ENCODE data around the gene ZW10. TPM values are rescaled to one million over a fixed set of nuclear protein-coding genes. Genes with fewer than 3 reads are reported as not detected.
"Not testable (repeated sequence)": the region's sequence is repeated elsewhere in the genome, so short reads cannot be mapped to it uniquely, and the experiment has no call there.

ZW10 gene, protein sequence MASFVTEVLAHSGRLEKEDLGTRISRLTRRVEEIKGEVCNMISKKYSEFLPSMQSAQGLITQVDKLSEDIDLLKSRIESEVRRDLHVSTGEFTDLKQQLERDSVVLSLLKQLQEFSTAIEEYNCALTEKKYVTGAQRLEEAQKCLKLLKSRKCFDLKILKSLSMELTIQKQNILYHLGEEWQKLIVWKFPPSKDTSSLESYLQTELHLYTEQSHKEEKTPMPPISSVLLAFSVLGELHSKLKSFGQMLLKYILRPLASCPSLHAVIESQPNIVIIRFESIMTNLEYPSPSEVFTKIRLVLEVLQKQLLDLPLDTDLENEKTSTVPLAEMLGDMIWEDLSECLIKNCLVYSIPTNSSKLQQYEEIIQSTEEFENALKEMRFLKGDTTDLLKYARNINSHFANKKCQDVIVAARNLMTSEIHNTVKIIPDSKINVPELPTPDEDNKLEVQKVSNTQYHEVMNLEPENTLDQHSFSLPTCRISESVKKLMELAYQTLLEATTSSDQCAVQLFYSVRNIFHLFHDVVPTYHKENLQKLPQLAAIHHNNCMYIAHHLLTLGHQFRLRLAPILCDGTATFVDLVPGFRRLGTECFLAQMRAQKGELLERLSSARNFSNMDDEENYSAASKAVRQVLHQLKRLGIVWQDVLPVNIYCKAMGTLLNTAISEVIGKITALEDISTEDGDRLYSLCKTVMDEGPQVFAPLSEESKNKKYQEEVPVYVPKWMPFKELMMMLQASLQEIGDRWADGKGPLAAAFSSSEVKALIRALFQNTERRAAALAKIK
- 10 to 100 TPM; 17.3 to 20.8 TPM for total RNA-seq

DNA sequence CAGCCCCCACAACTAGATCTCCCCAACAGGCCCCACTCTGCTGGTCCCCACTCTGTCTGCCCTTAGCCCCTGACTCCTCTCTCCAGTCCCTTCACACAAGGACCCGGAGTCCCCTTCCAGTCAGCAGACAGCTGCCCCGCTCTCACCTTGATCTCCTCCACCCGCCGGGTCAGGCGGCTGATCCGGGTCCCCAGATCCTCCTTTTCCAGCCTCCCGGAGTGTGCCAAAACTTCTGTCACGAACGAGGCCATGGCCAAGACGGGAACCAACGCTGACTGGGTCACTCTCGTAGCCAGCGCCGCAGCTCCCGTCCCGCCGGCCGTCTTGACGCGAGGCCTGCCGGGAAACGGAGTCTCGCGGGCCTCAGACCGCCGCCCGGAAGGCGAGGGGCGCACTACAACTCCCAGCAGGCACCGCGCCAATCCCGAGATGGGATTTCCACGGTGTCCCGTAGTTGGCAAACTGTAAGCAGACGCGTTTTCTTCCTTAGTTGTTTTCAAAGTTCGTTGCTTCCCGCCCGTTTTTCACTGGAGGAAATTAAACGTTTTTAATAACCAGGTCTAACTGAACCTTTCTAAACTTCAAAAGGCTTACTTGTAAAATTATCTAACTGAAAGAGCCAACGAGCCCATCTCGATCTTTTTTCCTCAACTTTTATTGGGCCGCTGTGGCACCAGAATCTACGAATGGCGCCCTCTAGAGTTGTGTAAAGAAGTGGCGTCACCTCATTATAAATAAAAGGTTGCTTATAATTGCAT, at the start of gene ZW10:
ZW10 (minus strand) TSS at position 277 of the 758 bp plus-strand sequence; CDS start at position 251, 26 bp downstream.
- H3K27me3 Mint-ChIP-seq = peaks cover 3% of the 10 kb centered on the region
- H3K36me3 Mint-ChIP-seq = peaks cover 5% of the 10 kb centered on the region
- peak; percentile 98 for ATAC-seq
- peaks cover 31% of the 10 kb centered on the region for H3K4me1 Mint-ChIP-seq
- H3K27ac Mint-ChIP-seq = peak within 1 kb of the TSS; percentile 94
- peak within 1 kb of the TSS; percentile 100 for H3K4me3 Mint-ChIP-seq
- no peaks in the 10 kb centered on the region for H3K9me3 Mint-ChIP-seq (ENCODE audit: low read depth)
- DNase-seq = peak; percentile 96
- CTCF ChIA-PET = interaction anchor here (0.6 to 1.9 kb wide), 18 partner anchors 9 to 469 kb away, joined by 3 to 18 read pairs (median 3); partner anchors contain the start of genes TTC12 and USP28

- CTCF ChIA-PET = no interaction called here
- DNase-seq (no peak), ATAC-seq (no peak)
- Mint-ChIP-seq H3K4me1 (no peaks in the 10 kb centered on the region), H3K36me3 (peaks cover 48% of the 10 kb centered on the region), H3K4me3 (no peak overlapping the region), H3K27me3 (no peaks in the 10 kb centered on the region), H3K9me3 (ENCODE audit: low read depth) (no peaks in the 10 kb centered on the region), H3K27ac (no peak overlapping the region)
Observed at GRCh38 chr11:113818426-113818825, 44.9 kb upstream of the ZW10 start.

DNA sequence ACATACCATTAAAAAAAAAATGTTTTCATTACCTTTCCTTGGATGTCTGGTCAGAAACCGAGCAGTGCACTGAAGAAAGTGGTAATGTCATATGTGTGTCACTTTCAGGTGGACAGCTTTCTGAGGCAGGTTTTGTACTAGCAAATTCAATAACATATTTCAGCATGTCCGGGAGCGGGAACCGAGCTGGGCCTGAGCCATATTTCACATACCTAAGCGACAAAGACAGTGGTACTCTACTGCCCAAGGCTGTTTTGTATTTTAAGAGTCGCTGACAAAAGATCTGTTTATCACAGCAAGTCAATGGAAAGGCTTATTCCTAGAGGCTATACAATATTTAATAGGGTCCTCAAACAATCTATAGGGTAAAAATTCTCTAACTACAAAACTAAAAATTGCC, 44.1 kb upstream of the ZW10 start:
- H3K4me3 Mint-ChIP-seq = no peak overlapping the region
- peaks cover 42% of the 10 kb centered on the region for H3K36me3 Mint-ChIP-seq
- DNase-seq (no peak), ATAC-seq (no peak)
- H3K9me3 Mint-ChIP-seq (ENCODE audit: low read depth) = no peaks in the 10 kb centered on the region
- H3K27me3 Mint-ChIP-seq = no peaks in the 10 kb centered on the region
- CTCF ChIA-PET = no interaction called here
- no peaks in the 10 kb centered on the region for H3K4me1 Mint-ChIP-seq
- no peak overlapping the region for H3K27ac Mint-ChIP-seq

- DNase-seq = no peak
- CTCF ChIA-PET = interaction anchor here (0.7 to 0.9 kb wide), 2 partner anchors 11 to 44 kb away, joined by 3 read pairs; no protein-coding TSS in a partner anchor
- no peak overlapping the region for H3K4me3 Mint-ChIP-seq
- H3K27ac Mint-ChIP-seq = no peak overlapping the region
- H3K4me1 Mint-ChIP-seq = no peaks in the 10 kb centered on the region
- no peak for ATAC-seq
- H3K27me3 Mint-ChIP-seq = no peaks in the 10 kb centered on the region
- H3K36me3 Mint-ChIP-seq = peaks cover 46% of the 10 kb centered on the region
- no peaks in the 10 kb centered on the region for H3K9me3 Mint-ChIP-seq (ENCODE audit: low read depth)
Observed at GRCh38 chr11:113817162-113817561, 43.7 kb upstream of the ZW10 start.

DNA sequence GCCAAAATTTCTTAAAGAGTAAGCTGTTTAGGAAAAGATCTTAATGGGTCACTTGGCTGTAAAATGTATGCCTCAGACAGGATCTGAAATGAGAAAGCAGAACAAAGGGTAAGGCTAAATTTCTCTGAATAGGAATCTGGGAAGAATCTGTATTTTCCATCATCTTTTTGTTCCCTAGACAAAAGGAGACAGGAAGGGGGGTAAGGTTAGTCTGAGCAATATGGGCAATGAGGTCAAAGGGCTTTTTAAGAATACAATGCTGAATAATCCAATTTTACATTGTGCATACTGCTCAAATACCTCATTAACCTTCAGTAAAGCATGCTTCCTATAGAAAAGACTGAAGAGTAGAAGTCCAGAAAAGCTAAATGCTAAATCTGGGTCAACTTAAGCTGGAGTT, 40.7 kb upstream of the ZW10 start:
- ATAC-seq (no peak), DNase-seq (no peak)
- H3K4me1 Mint-ChIP-seq = no peaks in the 10 kb centered on the region
- H3K9me3 Mint-ChIP-seq (ENCODE audit: low read depth) = no peaks in the 10 kb centered on the region
- no peak overlapping the region for H3K27ac Mint-ChIP-seq
- peaks cover 39% of the 10 kb centered on the region for H3K36me3 Mint-ChIP-seq
- no peaks in the 10 kb centered on the region for H3K27me3 Mint-ChIP-seq
- CTCF ChIA-PET = interaction anchor here (1.8 to 1.9 kb wide), 2 partner anchors 8 to 18 kb away, joined by 4 read pairs; no protein-coding TSS in a partner anchor
- H3K4me3 Mint-ChIP-seq = no peak overlapping the region

DNA sequence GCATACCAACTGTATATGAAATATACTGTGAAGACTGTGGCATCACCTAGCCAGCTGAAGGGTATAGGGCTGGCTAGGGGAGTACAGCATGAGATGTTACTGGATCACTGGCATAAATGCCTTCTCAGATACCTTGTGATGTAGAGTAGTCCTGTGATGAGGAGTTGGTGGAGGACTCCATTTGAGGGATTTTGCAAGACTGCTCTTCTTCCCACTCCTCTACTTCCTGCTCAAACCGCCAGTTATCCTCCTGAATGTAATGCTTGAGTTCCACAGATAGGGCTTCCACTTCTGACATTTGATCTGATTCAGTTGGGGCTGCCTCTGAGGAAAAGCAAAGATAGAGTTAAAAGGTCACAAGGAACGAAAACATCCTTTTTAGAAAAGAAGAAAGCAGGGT, 35.4 kb upstream of the ZW10 start:
- ATAC-seq (no peak), DNase-seq (no peak)
- H3K27me3 Mint-ChIP-seq = no peaks in the 10 kb centered on the region
- CTCF ChIA-PET = no interaction called here
- no peaks in the 10 kb centered on the region for H3K9me3 Mint-ChIP-seq (ENCODE audit: low read depth)
- H3K4me3 Mint-ChIP-seq = no peak overlapping the region
- H3K4me1 Mint-ChIP-seq = no peaks in the 10 kb centered on the region
- peaks cover 46% of the 10 kb centered on the region for H3K36me3 Mint-ChIP-seq
- no peak overlapping the region for H3K27ac Mint-ChIP-seq

- H3K4me3 Mint-ChIP-seq = no peak overlapping the region
- ATAC-seq (peak; percentile 45), DNase-seq (no peak)
- H3K9me3 Mint-ChIP-seq (ENCODE audit: low read depth) = no peaks in the 10 kb centered on the region
- no peaks in the 10 kb centered on the region for H3K27me3 Mint-ChIP-seq
- peaks cover 46% of the 10 kb centered on the region for H3K36me3 Mint-ChIP-seq
- H3K27ac Mint-ChIP-seq = no peak overlapping the region
- no peaks in the 10 kb centered on the region for H3K4me1 Mint-ChIP-seq
- CTCF ChIA-PET = interaction anchor here (0.7 to 3.6 kb wide), 10 partner anchors 8 to 457 kb away, joined by 3 to 19 read pairs (median 4); partner anchors contain the start of gene ZW10
Observed at GRCh38 chr11:113806406-113806805, 32.9 kb upstream of the ZW10 start.

DNA sequence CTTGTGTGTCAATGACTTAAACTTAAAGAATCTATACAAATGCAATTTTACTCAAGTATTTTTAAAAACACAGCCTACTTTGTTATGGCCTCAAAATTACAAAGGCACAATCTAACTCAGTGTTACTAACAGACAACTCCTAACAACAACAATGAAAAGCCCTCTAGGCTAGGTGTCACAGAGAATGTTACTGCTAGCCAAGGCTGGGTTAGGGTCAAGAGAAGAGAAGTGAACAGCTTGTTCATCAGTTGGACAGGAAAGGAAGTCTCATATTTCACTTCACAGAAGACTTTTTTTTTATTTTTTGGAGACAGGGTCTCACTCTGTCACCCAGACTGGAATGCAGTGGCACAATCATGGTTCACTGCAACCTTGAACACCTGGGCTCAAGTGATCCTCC, 32.1 kb upstream of the ZW10 start:
- no peak overlapping the region for H3K4me3 Mint-ChIP-seq
- no peak overlapping the region for H3K27ac Mint-ChIP-seq
- H3K9me3 Mint-ChIP-seq (ENCODE audit: low read depth) = no peaks in the 10 kb centered on the region
- no peaks in the 10 kb centered on the region for H3K4me1 Mint-ChIP-seq
- CTCF ChIA-PET = interaction anchor here (0.7 to 3.6 kb wide), 6 partner anchors 9 to 1702 kb away, joined by 3 to 19 read pairs (median 6); partner anchors contain the start of gene ZW10
- peaks cover 45% of the 10 kb centered on the region for H3K36me3 Mint-ChIP-seq
- H3K27me3 Mint-ChIP-seq = no peaks in the 10 kb centered on the region
- ATAC-seq (no peak), DNase-seq (no peak)

- Mint-ChIP-seq H3K4me3 (no peak overlapping the region), H3K36me3 (peaks cover 38% of the 10 kb centered on the region), H3K27me3 (no peaks in the 10 kb centered on the region), H3K9me3 (ENCODE audit: low read depth) (no peaks in the 10 kb centered on the region), H3K4me1 (no peaks in the 10 kb centered on the region), H3K27ac (no peak overlapping the region)
- ATAC-seq (no peak), DNase-seq (no peak)
- CTCF ChIA-PET = no interaction called here
Observed at GRCh38 chr11:113802621-113803020, 29.1 kb upstream of the ZW10 start.

DNA sequence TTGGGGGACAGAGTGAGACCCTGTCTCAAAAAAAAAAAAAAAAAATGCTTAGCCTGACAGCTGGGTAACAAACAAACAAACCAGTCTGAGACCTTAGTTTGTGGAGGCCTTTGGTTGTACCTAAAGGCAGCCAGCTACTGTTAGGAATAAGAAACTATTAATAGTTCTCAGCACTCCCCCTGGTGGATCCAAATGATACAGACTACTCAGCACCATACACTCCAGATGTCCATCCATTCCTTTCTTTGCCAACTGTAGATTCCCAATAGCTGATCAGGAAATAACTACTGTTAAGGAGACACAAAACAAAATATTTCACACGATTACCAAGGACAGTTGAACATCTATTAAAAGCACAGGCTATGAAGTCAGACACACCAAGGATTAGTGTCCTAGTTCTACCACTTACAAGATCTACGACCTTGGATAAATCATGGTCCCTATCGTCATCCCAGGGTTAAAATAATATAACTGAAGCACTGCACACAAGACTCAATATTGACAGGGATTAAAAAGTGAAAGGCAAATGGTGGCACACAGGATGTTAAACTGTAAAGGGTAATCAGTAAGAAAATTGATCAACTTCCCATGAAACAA, 23.3 kb upstream of the ZW10 start:
- CTCF ChIA-PET = interaction anchor here (0.6 to 1.6 kb wide), 21 partner anchors 9 to 504 kb away, joined by 3 to 19 read pairs (median 3); partner anchors contain the start of genes TTC12 and ZW10
- no peak overlapping the region for H3K27ac Mint-ChIP-seq
- DNase-seq = no peak
- no peaks in the 10 kb centered on the region for H3K4me1 Mint-ChIP-seq
- ATAC-seq = peak; percentile 80
- H3K36me3 Mint-ChIP-seq = peaks cover 19% of the 10 kb centered on the region
- H3K27me3 Mint-ChIP-seq = no peaks in the 10 kb centered on the region
- H3K9me3 Mint-ChIP-seq (ENCODE audit: low read depth) = no peaks in the 10 kb centered on the region
- H3K4me3 Mint-ChIP-seq = no peak overlapping the region

GRCh38 chr11:113789675-113790320, 16.3 kb upstream of the ZW10 start:
- no peak overlapping the region for H3K4me3 Mint-ChIP-seq
- H3K27me3 Mint-ChIP-seq = peaks cover 18% of the 10 kb centered on the region
- no peaks in the 10 kb centered on the region for H3K9me3 Mint-ChIP-seq (ENCODE audit: low read depth)
- H3K4me1 Mint-ChIP-seq = no peaks in the 10 kb centered on the region
- H3K36me3 Mint-ChIP-seq = no peaks in the 10 kb centered on the region
- DNase-seq = no peak
- H3K27ac Mint-ChIP-seq = no peak overlapping the region
- CTCF ChIA-PET = no interaction called here
- ATAC-seq = no peak

DNA sequence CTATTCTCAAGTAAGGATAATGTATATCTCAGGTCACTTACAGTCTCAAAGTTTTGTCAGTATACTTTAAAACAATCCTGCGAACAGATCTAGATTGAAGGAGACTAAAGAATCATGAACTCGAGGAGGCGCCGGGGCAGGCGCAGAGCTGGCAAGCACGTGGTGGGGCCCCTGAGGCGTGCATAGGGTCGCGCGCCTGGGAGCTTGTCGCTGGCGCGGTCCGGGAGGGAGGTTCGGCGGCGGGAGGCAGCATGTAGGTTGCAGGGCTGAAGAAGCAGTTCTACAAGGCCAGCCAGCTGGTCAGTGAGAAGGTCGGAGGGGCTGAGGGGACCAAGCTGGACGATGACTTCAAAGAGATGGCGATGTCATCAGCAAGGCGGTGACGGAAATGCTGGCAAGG, 15.5 kb upstream of the ZW10 start:
- H3K27ac Mint-ChIP-seq; H3K9me3 Mint-ChIP-seq (ENCODE audit: low read depth); ATAC-seq; H3K36me3 Mint-ChIP-seq; CTCF ChIA-PET; H3K4me3 Mint-ChIP-seq; DNase-seq; H3K4me1 Mint-ChIP-seq: not testable (repeated sequence)
- peaks cover 26% of the 10 kb centered on the region for H3K27me3 Mint-ChIP-seq

All from activated CD8-positive, alpha-beta memory T cell treated with anti-CD3 and anti-CD28 coated beads, Interleukin-2, amount 10 ng/mL, durations not matched to agents 7 days and 5 days (primary cell).